Activated naive CD8-positive, alpha-beta T cell (primary cell): ENCODE measurements around the gene LGR5.
"Not testable (repeated sequence)": the region's sequence is repeated elsewhere in the genome, so short reads cannot be mapped to it uniquely, and the experiment has no call there.

Source experiments
- H3K27ac Mint-ChIP-seq: one replicate; pipeline ENCODE4 v1.8.0; 2021; ENCODE audit warnings: mixed read lengths
- H3K27me3 Mint-ChIP-seq: one replicate; pipeline ENCODE4 v1.8.0; 2021; ENCODE audit warnings: mixed read lengths
- H3K36me3 Mint-ChIP-seq: one replicate; pipeline ENCODE4 v1.8.0; 2021; ENCODE audit warnings: mixed read lengths
- H3K4me1 Mint-ChIP-seq: one replicate; pipeline ENCODE4 v1.8.0; 2021; ENCODE audit warnings: low read depth, mixed read lengths
- H3K4me3 Mint-ChIP-seq: one replicate; pipeline ENCODE4 v1.8.0; 2021; ENCODE audit warnings: mild to moderate bottlenecking, mixed read lengths
- H3K9me3 Mint-ChIP-seq: one replicate; pipeline ENCODE4 v1.8.0; 2021; ENCODE audit warnings: low read depth, mixed read lengths

Gene LGR5

GRCh38 chr12:71536939-71537622, 97.5 kb downstream of the LGR5 start:
- Mint-ChIP-seq H3K9me3 (no peaks in the 10 kb centered on the region), H3K4me3 (no peak overlapping the region), H3K27me3 (peaks cover 2% of the 10 kb centered on the region), H3K36me3 (no peaks in the 10 kb centered on the region), H3K4me1 (no peaks in the 10 kb centered on the region), H3K27ac (no peak overlapping the region)

GRCh38 chr12:71538807-71539206, 99.2 kb downstream of the LGR5 start:
- no peaks in the 10 kb centered on the region for H3K4me1 Mint-ChIP-seq
- no peak overlapping the region for H3K4me3 Mint-ChIP-seq
- no peaks in the 10 kb centered on the region for H3K36me3 Mint-ChIP-seq
- no peaks in the 10 kb centered on the region for H3K9me3 Mint-ChIP-seq
- H3K27me3 Mint-ChIP-seq = peaks cover 2% of the 10 kb centered on the region
- H3K27ac Mint-ChIP-seq = no peak overlapping the region

GRCh38 chr12:71541583-71541982, 102.0 kb downstream of the LGR5 start:
- Mint-ChIP-seq H3K27ac (no peak overlapping the region), H3K4me1 (no peaks in the 10 kb centered on the region)

GRCh38 chr12:71546322-71546861, 106.8 kb downstream of the LGR5 start:
- Mint-ChIP-seq H3K9me3 (no peaks in the 10 kb centered on the region), H3K4me3 (no peak overlapping the region), H3K27ac (no peak overlapping the region), H3K4me1 (no peaks in the 10 kb centered on the region), H3K36me3 (no peaks in the 10 kb centered on the region), H3K27me3 (no peaks in the 10 kb centered on the region)

More at GRCh38 chr12:71541583-71541982, 102.0 kb downstream of the LGR5 start:
- Mint-ChIP-seq H3K36me3 (no peaks in the 10 kb centered on the region), H3K9me3 (no peaks in the 10 kb centered on the region), H3K27me3 (peaks cover 2% of the 10 kb centered on the region), H3K4me3 (no peak overlapping the region)

- no peaks in the 10 kb centered on the region for H3K4me1 Mint-ChIP-seq
- no peaks in the 10 kb centered on the region for H3K27me3 Mint-ChIP-seq
- H3K36me3 Mint-ChIP-seq = no peaks in the 10 kb centered on the region
- H3K9me3 Mint-ChIP-seq = no peaks in the 10 kb centered on the region
- H3K4me3 Mint-ChIP-seq = no peak overlapping the region
- H3K27ac Mint-ChIP-seq = no peak overlapping the region
Observed at GRCh38 chr12:71548893-71549292, 109.3 kb downstream of the LGR5 start.

GRCh38 chr12:71551529-71551928, 111.9 kb downstream of the LGR5 start:
- Mint-ChIP-seq H3K27me3 (no peaks in the 10 kb centered on the region), H3K36me3 (no peaks in the 10 kb centered on the region), H3K4me3 (no peak overlapping the region), H3K9me3 (no peaks in the 10 kb centered on the region), H3K27ac (no peak overlapping the region), H3K4me1 (no peaks in the 10 kb centered on the region)

GRCh38 chr12:71552728-71553501, 113.3 kb downstream of the LGR5 start:
- no peaks in the 10 kb centered on the region for H3K4me1 Mint-ChIP-seq
- no peaks in the 10 kb centered on the region for H3K36me3 Mint-ChIP-seq

GRCh38 chr12:71555191-71555590, 115.6 kb downstream of the LGR5 start:
- H3K4me1 Mint-ChIP-seq = no peaks in the 10 kb centered on the region
- H3K27me3 Mint-ChIP-seq = no peaks in the 10 kb centered on the region
- H3K36me3 Mint-ChIP-seq = no peaks in the 10 kb centered on the region
- H3K9me3 Mint-ChIP-seq = no peaks in the 10 kb centered on the region
- H3K4me3 Mint-ChIP-seq = no peak overlapping the region
- H3K27ac Mint-ChIP-seq = no peak overlapping the region

More at GRCh38 chr12:71552728-71553501, 113.3 kb downstream of the LGR5 start:
- Mint-ChIP-seq H3K9me3 (no peaks in the 10 kb centered on the region), H3K27ac (no peak overlapping the region), H3K4me3 (no peak overlapping the region), H3K27me3 (no peaks in the 10 kb centered on the region)

- H3K27me3 Mint-ChIP-seq = not testable (repeated sequence)
Observed at GRCh38 chr12:71555789-71556188, 116.2 kb downstream of the LGR5 start.

GRCh38 chr12:71556448-71556847, 116.8 kb downstream of the LGR5 start:
- H3K4me3 Mint-ChIP-seq = no peak overlapping the region
- H3K4me1 Mint-ChIP-seq = no peaks in the 10 kb centered on the region
- no peaks in the 10 kb centered on the region for H3K27me3 Mint-ChIP-seq
- no peaks in the 10 kb centered on the region for H3K9me3 Mint-ChIP-seq
- no peak overlapping the region for H3K27ac Mint-ChIP-seq
- H3K36me3 Mint-ChIP-seq = no peaks in the 10 kb centered on the region

More at GRCh38 chr12:71555789-71556188, 116.2 kb downstream of the LGR5 start:
- not testable (repeated sequence) for H3K36me3 Mint-ChIP-seq, H3K27ac Mint-ChIP-seq, H3K4me1 Mint-ChIP-seq, H3K4me3 Mint-ChIP-seq, H3K9me3 Mint-ChIP-seq

- no peaks in the 10 kb centered on the region for H3K9me3 Mint-ChIP-seq
- no peaks in the 10 kb centered on the region for H3K4me1 Mint-ChIP-seq
- H3K27ac Mint-ChIP-seq = no peak overlapping the region
- H3K27me3 Mint-ChIP-seq = no peaks in the 10 kb centered on the region
- H3K36me3 Mint-ChIP-seq = no peaks in the 10 kb centered on the region
- H3K4me3 Mint-ChIP-seq = no peak overlapping the region
Observed at GRCh38 chr12:71556875-71557274, 117.3 kb downstream of the LGR5 start.

GRCh38 chr12:71558445-71558844, 118.8 kb downstream of the LGR5 start:
- Mint-ChIP-seq H3K4me3 (no peak overlapping the region), H3K27me3 (no peaks in the 10 kb centered on the region), H3K9me3 (no peaks in the 10 kb centered on the region), H3K4me1 (no peaks in the 10 kb centered on the region), H3K36me3 (no peaks in the 10 kb centered on the region), H3K27ac (no peak overlapping the region)

- Mint-ChIP-seq H3K27me3 (no peaks in the 10 kb centered on the region), H3K9me3 (no peaks in the 10 kb centered on the region)
Observed at GRCh38 chr12:71562676-71563595, 123.3 kb downstream of the LGR5 start.

GRCh38 chr12:71565535-71565934, 125.9 kb downstream of the LGR5 start:
- no peaks in the 10 kb centered on the region for H3K36me3 Mint-ChIP-seq
- peaks cover 9% of the 10 kb centered on the region for H3K27me3 Mint-ChIP-seq
- no peaks in the 10 kb centered on the region for H3K4me1 Mint-ChIP-seq
- no peak overlapping the region for H3K27ac Mint-ChIP-seq
- no peaks in the 10 kb centered on the region for H3K9me3 Mint-ChIP-seq
- no peak overlapping the region for H3K4me3 Mint-ChIP-seq

More at GRCh38 chr12:71562676-71563595, 123.3 kb downstream of the LGR5 start:
- no peaks in the 10 kb centered on the region for H3K36me3 Mint-ChIP-seq
- no peak overlapping the region for H3K27ac Mint-ChIP-seq
- H3K4me3 Mint-ChIP-seq = no peak overlapping the region
- no peaks in the 10 kb centered on the region for H3K4me1 Mint-ChIP-seq
